Lower lobe of right lung (tissue), 2 donors: ENCODE measurements around the gene PPP1R9A. TPM values are rescaled to one million over a fixed set of nuclear protein-coding genes. Genes with fewer than 3 reads are reported as not detected.

Source experiments
- ATAC-seq, 2 donors: fragments of 200-7000 bp; cut with Tn5 transposase; one replicate each; pipeline ENCODE4 v1.9.1; 2020 to 2022; ENCODE audit warnings: mild to moderate bottlenecking in 2 of 2, moderate library complexity in 2 of 2
- DNase-seq: peaks from one replicate; pipeline ENCODE4 v3.0.0-alpha.2; 2020
- H3K27ac ChIP-seq: fragments of 200-600 bp; one replicate; pipeline ENCODE4 v1.8.0; 2022
- H3K27me3 ChIP-seq: fragments of 200-600 bp; one replicate; pipeline ENCODE4 v1.8.0; 2022; ENCODE audit warnings: low read depth
- H3K36me3 ChIP-seq: fragments of 200-600 bp; one replicate; pipeline ENCODE4 v1.8.0; 2022; ENCODE audit warnings: mild to moderate bottlenecking
- H3K4me1 ChIP-seq: fragments of 200-600 bp; one replicate; pipeline ENCODE4 v1.8.0; 2022
- H3K4me3 ChIP-seq: fragments of 200-600 bp; one replicate; pipeline ENCODE4 v1.8.0; 2022; ENCODE audit warnings: mild to moderate bottlenecking
- H3K9me3 ChIP-seq: fragments of 200-600 bp; one replicate; pipeline ENCODE4 v1.8.0; 2022
- CTCF ChIP-seq: fragments of 200-600 bp; IDR thresholded peaks from one replicate; pipeline ENCODE4 v1.8.0; 2022; ENCODE audit warnings: antibody characterized with exemption, mild to moderate bottlenecking
- intact Hi-C: fragments of 100-400 bp; cut with DNase I; formaldehyde crosslinking; loops from one replicate; pipeline ENCODE4 v1.11.0; 2022
- total RNA-seq: library from RNA; stranded (reverse); fragmentation: NEBNext Ultra II Directional; extraction: Animal tissue kit (Norgen Biotek cat#: 25700); gene quantifications from one replicate; pipeline ENCODE4 v1.2.1, GENCODE V29; 2021
- donor health status: DM: no; HTN: yes; CAD: no; lungs with severe emphysema.

The PPP1R9A gene
- total RNA-seq, 1 donor from 2014 or later: 28.9 TPM

- intact Hi-C loops: no loop called here
- ATAC-seq: peak in 1 of 2 donors; percentile 41
- H3K27me3 ChIP-seq: no peaks in the 10 kb centered on the region
- H3K36me3 ChIP-seq: no peaks in the 10 kb centered on the region
- TF ChIP-seq CTCF: no peak
- H3K4me1 ChIP-seq: no peaks in the 10 kb centered on the region
- H3K9me3 ChIP-seq: no peaks in the 10 kb centered on the region
- no peak overlapping the region for H3K4me3 ChIP-seq
- H3K27ac ChIP-seq: no peak overlapping the region
- DNase-seq: no peak
Observed at GRCh38 chr7:95213809-95214492, 306.6 kb downstream of the PPP1R9A start.

- H3K27ac ChIP-seq: no peak overlapping the region
- H3K4me1 ChIP-seq: no peaks in the 10 kb centered on the region
- intact Hi-C loops: no loop called here
- DNase-seq: no peak
- ATAC-seq: no peak
- H3K27me3 ChIP-seq: no peaks in the 10 kb centered on the region
- H3K9me3 ChIP-seq: no peaks in the 10 kb centered on the region
- no peak for TF ChIP-seq CTCF
- H3K4me3 ChIP-seq: no peak overlapping the region
- H3K36me3 ChIP-seq: no peaks in the 10 kb centered on the region
Observed at GRCh38 chr7:95219721-95220120, 312.3 kb downstream of the PPP1R9A start.

- no peak for TF ChIP-seq CTCF
- Histone ChIP-seq H3K9me3 (no peaks in the 10 kb centered on the region), H3K4me1 (no peaks in the 10 kb centered on the region), H3K27ac (no peak overlapping the region), H3K27me3 (no peaks in the 10 kb centered on the region), H3K36me3 (no peaks in the 10 kb centered on the region), H3K4me3 (no peak overlapping the region)
- DNase-seq: no peak
- ATAC-seq: no peak
- intact Hi-C loops: no loop called here
Observed at GRCh38 chr7:95220328-95220727, 312.9 kb downstream of the PPP1R9A start.

GRCh38 chr7:95225301-95225700 is 317.9 kb downstream of the PPP1R9A start:
- no peak for ATAC-seq
- Histone ChIP-seq H3K36me3 (no peaks in the 10 kb centered on the region), H3K4me3 (no peak overlapping the region), H3K9me3 (no peaks in the 10 kb centered on the region), H3K27ac (no peak overlapping the region), H3K4me1 (no peaks in the 10 kb centered on the region), H3K27me3 (no peaks in the 10 kb centered on the region)
- TF ChIP-seq CTCF: no peak
- intact Hi-C loops: no loop called here
- no peak for DNase-seq

- Histone ChIP-seq H3K4me1 (no peaks in the 10 kb centered on the region), H3K4me3 (no peak overlapping the region), H3K27ac (no peak overlapping the region), H3K9me3 (no peaks in the 10 kb centered on the region), H3K27me3 (no peaks in the 10 kb centered on the region), H3K36me3 (no peaks in the 10 kb centered on the region)
- TF ChIP-seq CTCF: no peak
- no peak for DNase-seq
- no peak for ATAC-seq
- intact Hi-C loops: no loop called here
Observed at GRCh38 chr7:95229301-95229700, 321.9 kb downstream of the PPP1R9A start.
